Left renal pelvis (tissue), 4 donors: ENCODE results near the gene CEP83. TPM values are rescaled to one million over a fixed set of nuclear protein-coding genes. Genes with fewer than 3 reads are reported as not detected.

Experiments used
- DNase-seq, 4 donors: peaks; one replicate each; pipeline ENCODE4 v3.0.0-alpha.2; 2013; ENCODE audit warnings: low read depth in 4 of 4, low spot score in 3 of 4
- polyA plus RNA-seq, 4 donors: library from polyadenylated mRNA; unstranded; fragments of 120-200 nt; gene quantifications; one replicate each; pipeline ENCODE4 v1.2.1, GENCODE V29; 2013; ENCODE audit not compliant: insufficient read length in 4 of 4

CEP83 gene
- polyA plus RNA-seq, 4 donors = 27.4 to 41.1 (median 35.0) TPM

DNA sequence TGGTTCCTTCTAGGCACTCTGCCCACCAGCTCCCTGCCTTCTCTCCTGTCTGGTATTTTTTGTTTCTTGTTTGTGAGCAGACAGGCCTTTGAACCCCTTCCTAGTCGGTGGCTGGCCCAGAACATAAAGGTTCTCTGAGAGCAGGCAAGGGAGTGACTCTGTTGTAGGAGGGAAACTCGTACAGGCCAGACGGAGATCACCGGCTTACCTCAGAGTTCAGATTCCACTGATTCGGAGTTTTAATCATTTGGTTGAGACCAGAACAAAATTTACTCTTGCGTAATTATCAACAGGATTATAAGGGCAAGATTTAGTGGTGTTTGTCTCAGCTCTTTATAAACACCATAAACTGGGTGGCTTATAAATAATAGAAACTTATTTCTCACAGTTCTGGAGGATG is 182.9 kb downstream of the CEP83 start:
- no peak for DNase-seq

- DNase-seq = no peak
Measured at GRCh38 chr12:94273272-94273671, 186.4 kb downstream of the CEP83 start.

DNA sequence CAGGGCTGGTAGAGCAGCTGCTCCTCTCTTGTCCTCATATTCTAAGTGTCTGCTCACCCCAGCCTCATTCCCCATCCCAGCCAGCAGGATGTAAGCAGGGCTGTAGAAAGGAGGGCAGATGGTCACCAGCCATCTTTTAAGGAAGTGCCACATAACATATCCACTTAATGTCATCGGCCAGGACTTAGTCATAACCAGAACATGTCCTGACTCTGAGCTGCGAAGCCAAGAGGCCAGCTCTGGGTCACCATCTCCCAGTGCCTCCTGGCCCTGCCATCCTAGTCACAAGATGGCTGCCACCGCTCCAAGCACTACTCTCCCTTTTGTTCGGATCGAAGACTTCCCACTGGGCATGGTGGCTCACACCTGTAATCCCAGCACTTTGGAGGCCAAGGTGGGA is 187.4 kb downstream of the CEP83 start:
- DNase-seq = no peak

GRCh38 chr12:94271351-94271750 is 188.3 kb downstream of the CEP83 start:
- no peak for DNase-seq

DNA sequence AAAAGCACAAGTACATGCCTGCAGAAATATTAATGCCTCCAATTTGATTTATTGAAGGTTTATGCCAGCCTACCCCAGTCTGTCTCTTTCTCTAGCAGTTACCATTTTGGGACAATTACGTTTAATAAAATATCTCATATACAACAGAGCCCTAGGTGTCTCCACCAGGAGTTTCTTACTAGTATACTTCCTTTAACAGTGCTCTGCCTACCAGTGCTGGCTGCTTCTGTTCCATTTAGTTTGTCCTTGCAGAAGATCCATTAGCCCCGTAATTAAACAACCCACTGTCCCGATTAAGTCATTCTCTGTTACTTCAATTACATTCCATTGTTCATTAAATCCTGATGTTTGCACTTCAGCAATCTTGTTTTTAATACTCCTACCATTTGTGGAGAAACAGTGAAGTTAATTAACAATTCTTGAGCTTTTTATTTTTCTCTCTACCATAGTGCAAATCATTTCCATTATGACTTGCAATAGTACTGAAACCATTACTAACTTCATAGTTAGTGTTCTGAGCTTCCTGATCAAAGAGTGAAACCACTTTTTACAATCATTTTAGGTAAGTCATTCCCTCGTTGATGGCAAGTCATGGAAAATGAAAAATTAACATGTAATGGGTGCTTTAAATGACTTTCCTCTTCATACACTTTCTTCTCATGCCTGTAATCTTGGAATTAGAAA is 190.2 kb downstream of the CEP83 start:
- DNase-seq = no peak

- DNase-seq = no peak
Measured at GRCh38 chr12:94267921-94268471, 191.7 kb downstream of the CEP83 start.

DNA sequence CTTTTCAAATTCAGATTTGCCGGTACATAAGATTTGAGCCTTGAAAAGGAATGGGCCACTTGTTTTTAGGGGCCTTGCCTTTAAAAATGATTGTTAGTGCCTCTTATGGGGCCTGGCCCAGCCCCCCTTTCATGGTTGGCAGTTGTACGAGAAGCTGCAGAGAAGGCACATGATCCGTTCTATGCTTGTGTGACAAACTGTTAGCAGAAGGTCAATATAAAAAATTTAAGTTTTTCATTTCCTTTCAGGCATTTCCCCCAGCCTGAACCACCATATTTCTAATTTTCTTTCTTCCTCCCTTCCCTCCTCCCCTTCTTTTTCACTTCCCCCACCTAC is 192.2 kb downstream of the CEP83 start:
- no peak for DNase-seq

DNA sequence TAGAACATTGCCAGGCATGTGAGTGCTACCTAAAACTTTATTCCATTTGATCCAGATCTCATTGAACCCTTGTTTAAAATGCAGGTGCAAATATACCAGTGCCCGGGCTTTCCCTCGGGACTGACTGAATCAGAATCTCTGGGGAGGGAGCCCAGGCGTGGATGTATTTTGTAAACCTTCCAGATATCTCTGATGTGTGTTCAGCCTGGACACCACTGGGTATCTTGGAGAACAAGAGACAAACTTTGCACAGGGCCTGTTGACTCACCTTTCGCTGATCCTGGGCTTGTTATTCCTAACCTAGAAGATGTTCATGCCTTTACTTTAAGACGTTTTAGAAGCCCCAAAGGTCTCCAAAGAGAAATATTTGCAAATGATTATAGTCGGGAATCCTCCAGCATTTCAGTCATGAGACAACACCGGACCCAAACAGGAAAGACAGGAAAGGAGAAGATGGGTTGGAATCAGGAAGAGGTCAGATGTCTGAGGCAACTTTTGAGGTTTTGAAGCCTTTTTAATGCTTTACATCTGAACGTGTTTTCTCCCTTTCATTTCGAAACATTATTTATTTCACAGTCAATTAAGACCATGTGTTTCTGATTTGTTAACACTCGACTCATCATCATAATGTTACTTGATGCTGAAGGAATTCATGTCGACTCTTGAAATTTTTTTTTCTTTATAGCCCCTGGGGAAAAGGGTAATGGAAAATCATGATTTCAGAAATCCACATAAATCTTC is 192.7 kb downstream of the CEP83 start:
- DNase-seq = no peak

DNA sequence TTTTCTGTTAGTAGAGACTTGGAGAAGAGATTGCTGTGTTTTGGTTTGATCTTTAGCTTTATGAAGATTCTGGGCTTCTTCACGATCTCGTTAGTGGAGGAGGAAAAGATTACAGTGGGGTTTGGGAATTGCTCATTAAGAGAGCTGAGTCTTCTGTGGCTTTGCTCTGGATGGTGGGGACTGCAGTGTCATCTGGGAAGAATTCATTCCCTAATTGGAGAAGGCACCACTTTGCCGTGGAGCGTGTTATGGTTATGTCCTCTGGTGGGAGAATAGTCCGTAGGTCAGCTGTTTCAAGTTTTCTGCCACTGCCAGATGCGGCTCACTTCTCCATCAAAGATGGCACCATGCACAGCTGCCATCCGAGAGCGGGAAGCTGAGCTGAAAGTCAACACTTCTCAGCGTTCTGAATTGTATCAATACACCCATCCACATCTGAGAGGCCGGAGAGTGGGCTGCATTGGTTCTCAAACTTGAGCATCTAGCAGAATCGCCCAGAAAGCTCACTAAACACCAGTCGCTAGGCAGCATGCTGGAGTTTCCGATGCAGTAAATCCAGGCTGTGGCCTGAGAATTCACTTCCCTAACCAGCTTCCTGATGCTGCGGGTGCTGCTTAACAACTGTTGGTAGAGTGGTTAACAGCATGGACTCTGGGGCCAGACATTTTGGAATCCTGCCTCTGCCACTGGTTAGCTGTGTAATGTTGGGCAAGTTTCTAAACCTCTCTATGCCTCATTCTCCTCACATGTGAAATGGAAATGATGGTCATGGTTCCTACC is 193.5 kb downstream of the CEP83 start:
- no peak for DNase-seq

DNA sequence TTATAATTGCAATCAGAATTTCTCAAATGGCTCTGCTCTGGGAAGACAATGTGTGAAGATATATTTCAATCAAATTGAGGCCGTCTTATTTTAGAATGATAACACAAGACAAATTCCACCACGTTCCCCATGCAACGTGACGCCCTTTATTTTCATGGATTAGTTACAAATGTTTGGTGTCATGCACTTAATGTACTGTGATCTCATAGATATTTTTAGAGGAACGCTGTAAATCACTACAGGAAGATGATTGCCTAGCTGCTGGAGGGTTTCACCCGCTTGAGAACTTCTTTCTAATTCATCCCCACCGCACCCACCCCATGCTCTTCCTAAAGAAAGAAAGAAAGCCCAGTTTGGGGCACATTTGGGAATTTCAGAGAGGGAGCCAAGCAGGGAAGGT is 194.1 kb downstream of the CEP83 start:
- DNase-seq = no peak

- no peak for DNase-seq
Measured at GRCh38 chr12:94264736-94265485, 194.8 kb downstream of the CEP83 start.

DNA sequence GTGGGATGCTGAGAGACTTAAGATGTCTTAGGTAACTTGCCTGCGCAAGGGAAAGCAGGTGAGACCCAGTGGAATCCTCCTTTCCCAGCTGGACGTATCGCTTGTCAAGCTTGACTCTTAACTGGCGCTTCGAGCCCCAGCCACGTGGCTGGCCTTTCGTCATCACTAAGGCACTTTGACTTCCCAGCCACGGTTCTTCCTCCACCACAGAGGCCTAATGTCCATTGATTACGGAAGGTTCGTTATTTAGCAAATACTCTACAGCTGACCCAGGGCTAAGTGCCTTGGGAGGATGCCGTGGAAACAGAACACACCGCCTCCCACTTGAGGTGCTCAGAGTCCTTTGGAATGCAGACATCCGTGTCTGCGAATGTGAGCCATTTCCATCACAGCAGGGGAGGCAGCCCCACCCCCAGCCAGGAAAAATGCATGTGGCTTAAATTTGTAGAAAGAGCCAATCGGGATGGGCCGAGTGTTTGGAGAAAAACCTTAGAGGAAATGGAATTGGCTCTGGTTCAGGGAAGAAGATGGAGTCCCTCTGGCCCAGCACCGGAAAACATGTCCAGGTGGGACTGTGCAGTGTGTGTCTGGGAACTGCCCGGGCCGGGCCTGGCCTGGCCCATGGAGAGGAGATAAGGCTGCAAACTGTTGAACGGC is 195.6 kb downstream of the CEP83 start:
- no peak for DNase-seq

GRCh38 chr12:94263011-94263811 is 196.5 kb downstream of the CEP83 start:
- no peak for DNase-seq

- peak; percentile 48 to 69 (median 58) for DNase-seq
Measured at GRCh38 chr12:94262228-94263010, 197.2 kb downstream of the CEP83 start.

- peak in 2 of 4 donors; percentile 26 to 33 for DNase-seq
Measured at GRCh38 chr12:94261786-94262185, 197.9 kb downstream of the CEP83 start.

- DNase-seq = no peak
Measured at GRCh38 chr12:94261119-94261518, 198.5 kb downstream of the CEP83 start.

DNA sequence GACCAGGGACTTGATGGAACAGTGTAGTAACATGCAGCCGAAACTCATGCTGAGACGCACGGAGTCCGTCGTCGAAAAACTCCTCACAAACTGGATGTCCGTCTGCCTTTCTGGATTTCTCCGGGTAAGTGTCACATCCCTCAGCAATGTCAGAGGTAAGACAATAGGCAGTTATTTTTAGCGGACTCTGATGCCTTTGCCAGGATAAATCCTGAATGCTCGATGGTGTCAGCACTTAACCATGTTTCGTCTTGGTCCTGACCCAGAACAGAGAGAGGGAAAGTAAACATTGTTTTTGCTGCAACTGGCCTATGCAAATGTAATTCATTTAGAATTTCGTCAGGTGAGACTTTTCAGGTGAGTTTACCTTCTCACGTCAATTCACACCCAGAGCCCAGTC is 198.9 kb downstream of the CEP83 start:
- no peak for DNase-seq

GRCh38 chr12:94260017-94260416 is 199.7 kb downstream of the CEP83 start:
- DNase-seq = no peak

- no peak for DNase-seq
Measured at GRCh38 chr12:94258593-94258992, 201.1 kb downstream of the CEP83 start.
